GM10266 (cell line): Measurements from ENCODE around the gene PPT2.

Experiments used
- DNase-seq: peaks from one replicate; pipeline ENCODE4 v3.0.0; 2012; ENCODE audit errors: extremely low spot score
- TF ChIP-seq, protein P1 (sequence below): IDR thresholded peaks from 2 replicates; pipeline ENCODE4 v1.5.1; 2012; ENCODE audit warnings: mild to moderate bottlenecking, low read depth; ENCODE audit not compliant: control insufficient read depth, insufficient read depth; ENCODE audit errors: missing control alignments

PPT2 gene

DNA sequence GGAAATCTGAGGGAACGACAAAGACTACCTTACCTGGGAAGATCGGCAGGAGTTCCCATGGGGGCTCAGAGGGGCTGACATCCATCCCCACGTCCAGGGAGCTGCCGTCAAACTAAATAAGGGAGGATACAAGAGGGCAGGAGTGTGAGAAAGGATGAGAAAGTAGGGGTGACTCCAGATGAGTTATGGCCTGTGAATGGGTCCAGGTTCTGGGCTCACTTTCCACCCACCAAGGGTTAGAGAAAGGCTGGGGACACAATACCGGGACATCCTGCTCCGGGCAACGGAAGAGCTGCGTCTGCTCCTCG is 26.6 kb upstream of the PPT2 start:
- TF ChIP-seq, protein P1, sequence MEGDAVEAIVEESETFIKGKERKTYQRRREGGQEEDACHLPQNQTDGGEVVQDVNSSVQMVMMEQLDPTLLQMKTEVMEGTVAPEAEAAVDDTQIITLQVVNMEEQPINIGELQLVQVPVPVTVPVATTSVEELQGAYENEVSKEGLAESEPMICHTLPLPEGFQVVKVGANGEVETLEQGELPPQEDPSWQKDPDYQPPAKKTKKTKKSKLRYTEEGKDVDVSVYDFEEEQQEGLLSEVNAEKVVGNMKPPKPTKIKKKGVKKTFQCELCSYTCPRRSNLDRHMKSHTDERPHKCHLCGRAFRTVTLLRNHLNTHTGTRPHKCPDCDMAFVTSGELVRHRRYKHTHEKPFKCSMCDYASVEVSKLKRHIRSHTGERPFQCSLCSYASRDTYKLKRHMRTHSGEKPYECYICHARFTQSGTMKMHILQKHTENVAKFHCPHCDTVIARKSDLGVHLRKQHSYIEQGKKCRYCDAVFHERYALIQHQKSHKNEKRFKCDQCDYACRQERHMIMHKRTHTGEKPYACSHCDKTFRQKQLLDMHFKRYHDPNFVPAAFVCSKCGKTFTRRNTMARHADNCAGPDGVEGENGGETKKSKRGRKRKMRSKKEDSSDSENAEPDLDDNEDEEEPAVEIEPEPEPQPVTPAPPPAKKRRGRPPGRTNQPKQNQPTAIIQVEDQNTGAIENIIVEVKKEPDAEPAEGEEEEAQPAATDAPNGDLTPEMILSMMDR, result no peak
- DNase-seq, result no peak

DNA sequence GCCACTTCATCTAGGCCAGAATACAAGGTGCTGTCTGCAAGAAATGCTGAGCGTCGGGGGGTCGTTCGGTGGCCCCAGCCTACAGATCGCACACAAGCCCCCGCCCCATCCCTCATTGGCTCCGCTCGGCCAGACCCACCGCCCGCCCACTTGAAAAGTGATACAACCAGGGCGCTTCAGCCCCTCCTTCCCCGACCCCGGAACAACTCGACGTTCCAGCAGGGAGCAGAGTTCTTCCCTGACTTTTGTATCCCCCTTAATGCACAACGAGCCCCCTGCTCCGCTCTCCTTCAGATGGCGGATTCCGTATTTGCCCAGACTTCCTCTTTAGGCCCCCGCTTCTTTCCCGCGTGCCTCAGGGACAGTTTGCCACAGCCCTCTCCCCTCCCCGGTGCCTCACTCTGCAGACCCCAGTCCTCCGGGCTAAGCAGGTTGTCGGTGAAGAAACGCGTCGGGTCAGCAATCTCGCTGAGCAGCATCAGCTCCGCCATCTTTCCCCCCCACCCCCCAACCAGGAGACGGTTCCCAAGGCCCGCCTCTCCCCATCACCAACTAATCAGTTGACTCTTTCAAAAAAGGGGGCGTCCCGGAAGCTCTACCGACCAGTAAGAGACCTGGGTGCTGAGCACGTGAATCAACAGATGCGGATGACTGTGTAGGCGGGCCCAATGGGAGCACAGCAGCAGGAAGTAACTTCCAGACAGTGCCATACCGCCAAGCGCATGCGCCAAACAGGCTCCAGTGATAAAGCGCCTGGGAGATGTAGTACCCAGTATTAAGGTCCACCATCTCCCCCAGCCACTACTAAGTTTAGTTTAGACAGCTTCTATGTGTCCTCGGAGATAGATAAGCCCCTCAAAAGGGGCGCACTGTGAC is 26.0 kb upstream of the PPT2 start, which contains the start of gene ATF6B:
ATF6B (minus strand) TSS at position 530 of the 876 bp plus-strand sequence; CDS start at position 491, 39 bp downstream.
- TF ChIP-seq, protein P1, result no peak
- peak; percentile 98 for DNase-seq

DNA sequence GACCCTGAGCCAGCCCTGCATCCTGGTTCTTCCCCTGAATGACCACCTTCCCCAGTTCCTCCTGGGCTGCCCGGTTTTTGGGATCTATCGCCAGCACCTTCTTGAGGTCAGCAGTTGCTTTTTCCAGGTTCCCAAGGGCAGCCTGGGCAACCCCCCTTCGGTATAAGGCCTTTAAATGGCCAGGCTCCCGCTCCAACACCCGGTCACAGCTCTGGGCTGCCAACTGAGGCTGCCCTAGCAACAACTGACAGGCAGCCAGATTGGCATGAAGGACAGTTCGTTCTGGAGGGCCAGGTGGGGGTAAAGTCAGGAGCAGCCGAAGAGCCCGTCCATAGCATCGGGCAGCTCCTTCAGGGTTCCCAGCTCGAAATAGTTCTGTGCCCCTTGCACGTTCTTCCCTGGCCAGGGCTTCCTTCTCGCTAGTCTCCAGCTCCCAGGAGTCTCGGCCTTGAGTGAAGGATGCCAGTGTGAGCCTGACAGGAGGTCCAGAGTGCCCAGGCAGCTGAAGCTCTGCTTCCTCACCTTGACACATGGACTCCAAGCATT is 25.1 kb upstream of the PPT2 start:
- DNase-seq, result no peak
- TF ChIP-seq, protein P1, result no peak

DNA sequence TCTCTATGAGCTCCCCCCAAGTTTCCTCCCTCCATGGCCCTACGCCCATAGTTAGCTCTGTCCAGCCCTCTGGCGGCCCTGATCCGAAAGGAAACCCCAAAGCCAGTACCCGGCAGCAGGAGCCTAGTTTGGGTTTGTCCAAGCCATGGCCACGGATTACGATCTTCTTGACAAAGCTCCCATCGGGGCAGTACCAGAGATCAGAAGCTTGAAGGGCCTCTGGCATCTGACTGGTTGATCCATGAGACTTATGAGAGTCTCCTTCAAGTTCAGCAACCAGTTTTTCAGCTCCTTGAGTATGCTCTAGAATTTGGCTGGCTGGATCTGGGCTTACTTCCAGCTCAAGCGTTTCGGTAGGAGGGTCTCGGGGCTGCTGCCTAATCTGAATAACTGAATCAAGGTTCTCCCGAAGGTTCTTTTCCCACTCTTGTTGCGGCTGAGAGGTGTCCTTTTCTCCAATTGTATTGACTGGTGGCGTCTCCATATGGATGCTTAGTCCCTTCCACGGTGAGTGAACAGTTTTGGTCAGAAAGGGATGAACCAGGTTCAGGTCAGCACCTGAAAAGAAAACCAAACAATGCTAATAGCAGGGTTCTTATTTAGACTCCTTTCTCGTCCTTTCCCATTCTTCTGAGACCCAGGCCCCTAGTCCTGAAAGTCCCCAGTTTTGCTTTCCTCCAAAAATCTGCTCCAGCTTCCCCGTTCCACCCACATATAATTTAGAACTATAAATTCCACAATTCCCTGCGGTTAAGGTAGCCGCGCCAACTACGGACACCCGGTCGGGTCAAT is 24.4 kb upstream of the PPT2 start:
- TF ChIP-seq, protein P1, result no peak
- no peak for DNase-seq

DNA sequence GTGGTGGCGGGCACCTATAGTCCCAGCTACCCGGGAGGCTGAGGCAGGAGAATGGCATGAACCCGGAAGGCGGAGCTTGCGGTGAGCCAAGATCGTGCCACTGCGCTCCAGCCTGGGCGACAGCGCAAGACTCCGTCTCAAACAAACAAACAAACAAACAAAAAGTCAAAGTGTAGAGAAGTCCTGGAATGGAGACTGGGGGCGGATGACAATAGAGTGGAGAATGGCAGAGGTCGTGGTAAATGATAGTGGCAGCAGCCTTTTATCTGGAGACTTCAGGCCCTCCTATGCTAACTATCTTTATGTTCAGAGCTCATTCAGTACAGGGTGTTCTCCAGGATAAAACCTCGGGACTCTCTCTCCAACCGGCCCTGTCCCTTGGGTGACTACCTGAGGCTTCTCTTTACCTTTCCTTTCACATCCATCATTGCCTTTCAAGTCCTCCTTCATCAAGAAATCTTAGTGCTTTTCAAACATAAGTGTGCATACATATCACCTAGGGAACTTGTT is 22.4 kb upstream of the PPT2 start:
- TF ChIP-seq, protein P1, result no peak
- DNase-seq, result no peak

DNA sequence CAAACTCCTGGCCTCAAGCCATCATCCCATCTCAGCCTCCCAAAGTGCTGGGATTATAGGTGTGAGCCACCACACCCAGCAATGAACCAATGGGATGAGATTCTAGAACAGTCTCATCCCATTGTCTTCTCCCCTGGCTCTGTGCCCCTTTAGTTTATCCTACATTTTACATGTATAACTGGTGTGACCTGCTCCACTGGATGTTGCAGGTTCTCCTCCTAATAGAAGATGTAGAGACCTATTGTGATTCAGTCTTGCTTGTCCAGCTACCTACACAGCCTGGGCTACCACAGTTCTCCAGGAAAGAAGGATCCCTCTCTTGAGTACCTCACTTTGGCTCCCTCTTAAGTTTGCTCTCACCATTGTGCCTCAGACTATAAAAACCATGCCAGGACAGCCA is 21.8 kb upstream of the PPT2 start:
- no peak for DNase-seq
- TF ChIP-seq, protein P1, result no peak

DNA sequence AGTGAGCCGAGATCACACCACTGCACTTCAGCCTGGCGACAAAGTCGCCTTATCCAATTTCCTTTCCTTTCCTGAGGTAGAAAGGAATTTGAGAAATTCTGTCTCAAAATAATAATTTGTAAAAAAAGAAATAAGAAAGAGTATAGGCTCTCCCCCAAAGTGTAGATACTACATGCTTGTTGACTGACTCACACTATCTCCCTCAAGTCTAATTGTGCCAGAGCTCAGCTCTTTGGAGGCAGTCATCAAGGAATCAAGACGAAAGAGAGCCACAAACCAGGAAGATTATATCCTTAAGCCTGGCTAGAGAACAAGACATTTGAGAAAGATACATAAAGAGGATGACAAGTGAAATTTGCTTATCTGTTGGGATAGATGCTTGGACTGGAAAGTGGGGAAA is 20.2 kb upstream of the PPT2 start:
- DNase-seq, result no peak
- TF ChIP-seq, protein P1, result no peak
